Upper lobe of left lung (tissue), 6 donors: ENCODE results near the gene DLG2. TPM values are rescaled to one million over a fixed set of nuclear protein-coding genes. Genes with fewer than 3 reads are reported as not detected.

Experiments
- ATAC-seq, 2 donors: fragments of 200-7000 bp; cut with Tn5 transposase; one replicate each; pipeline ENCODE4 v1.9.1; 2022; ENCODE audit warnings: mild to moderate bottlenecking in 2 of 2, moderate library complexity in 2 of 2; ENCODE audit not compliant: low FRiP score in 2 of 2
- DNase-seq, 2 donors: peaks; one replicate each; pipeline ENCODE4 v3.0.0-alpha.2; 2019 to 2020
- H3K27ac ChIP-seq, 4 donors: fragments of 200-600 bp; sonication (generic); one replicate each; pipeline ENCODE4 v1.5.1; 2016 to 2019
- H3K27me3 ChIP-seq, 4 donors: fragments of 200-600 bp; sonication (generic); one replicate each; pipeline ENCODE4 v1.5.1; 2017 to 2019
- H3K36me3 ChIP-seq, 4 donors: fragments of 200-600 bp; sonication (generic); one replicate each; pipeline ENCODE4 v1.5.1; 2016 to 2019
- H3K4me1 ChIP-seq, 4 donors: fragments of 200-600 bp; sonication (generic); one replicate each; pipeline ENCODE4 v1.5.1; 2018 to 2019
- H3K4me3 ChIP-seq, 4 donors: fragments of 200-600 bp; sonication (generic); one replicate each; pipeline ENCODE4 v1.5.1; 2017 to 2019; ENCODE audit warnings: mild to moderate bottlenecking in 2 of 4, moderate library complexity in 1 of 4
- H3K9me3 ChIP-seq, 4 donors: fragments of 200-600 bp; sonication (generic); one replicate each; pipeline ENCODE4 v1.5.1; 2018 to 2019
- CTCF ChIP-seq, 6 experiments: fragments of 450-650 bp in 4 of 6; fragments of 200-600 bp in 2 of 6; sonication (generic) in 2 of 6; IDR thresholded peaks; one replicate each; pipeline ENCODE4 v1.5.1; 2016 to 2019; ENCODE audit warnings: antibody characterized with exemption in 6 of 6
- EP300 ChIP-seq, 4 donors: sonication (generic); formaldehyde crosslinking; IDR thresholded peaks; one replicate each; pipeline ENCODE4 v1.5.1; 2017; ENCODE audit warnings: antibody characterized with exemption in 4 of 4, control low read depth in 2 of 4
- POLR2A ChIP-seq, 4 donors: fragments of 450-650 bp; IDR thresholded peaks; one replicate each; pipeline ENCODE4 v1.5.1; 2016 to 2017; ENCODE audit warnings: antibody characterized with exemption in 4 of 4, mild to moderate bottlenecking in 2 of 4
- POLR2AphosphoS5 ChIP-seq, 2 donors: sonication (generic); formaldehyde crosslinking; IDR thresholded peaks; one replicate each; pipeline ENCODE4 v1.5.1; 2017; ENCODE audit warnings: antibody characterized with exemption in 2 of 2
- WGBS, 2 donors: methylation state at CpG; one replicate each; pipeline ENCODE4 v1.1.5; 2017 to 2018; 5-methylcytosine and 5-hydroxymethylcytosine counted together
- total RNA-seq, 6 donors: library from RNA; depleted of rRNA in 4 of 6; stranded (reverse); fragments of >200 nt in 4 of 6; gene quantifications; one replicate each; pipeline versions ENCODE4 v1.1.0 to v1.2.1, GENCODE V29; 2016 to 2021
- donor health status: DM: no; HTN: no; CAD: no; lungs with moderate emphysema.
- donor health status: DM: no; HTN: yes; CAD: no; lungs with severe emphysema.

Gene DLG2
- total RNA-seq, 6 donors from 2014 or later = 3.4 to 37.7 (median 9.1) TPM

GRCh38 chr11:84130646-84131427 lies 1496.3 kb downstream of the DLG2 start:
- Histone ChIP-seq H3K9me3 (no peaks in the 10 kb centered on the region), H3K4me1 (no peaks in the 10 kb centered on the region), H3K36me3 (no peaks in the 10 kb centered on the region), H3K27me3 (no peaks in the 10 kb centered on the region), H3K27ac (no peak overlapping the region), H3K4me3 (no peak overlapping the region)
- ATAC-seq (no peak), DNase-seq (no peak)
- WGBS, 2 donors = 78 to 80% methylated on average over 3 of the region's 3 CpGs
- TF ChIP-seq EP300 (IDR thresholded peaks at IDR 0.05) (no peak), POLR2AphosphoS5 (IDR thresholded peaks at IDR 0.05) (no peak), POLR2A (IDR thresholded peaks at IDR 0.05) (no peak), CTCF (IDR thresholded peaks at IDR 0.05) (no peak)

- H3K36me3 ChIP-seq = no peaks in the 10 kb centered on the region
- 69 to 79% methylated on average over 2 of the region's 2 CpGs for WGBS, 2 donors
- no peak overlapping the region for H3K4me3 ChIP-seq
- H3K27me3 ChIP-seq = no peaks in the 10 kb centered on the region
- H3K9me3 ChIP-seq = no peaks in the 10 kb centered on the region
- H3K4me1 ChIP-seq = no peaks in the 10 kb centered on the region
- ATAC-seq = no peak
- H3K27ac ChIP-seq = no peak overlapping the region
- no peak for TF ChIP-seq POLR2AphosphoS5 (IDR thresholded peaks at IDR 0.05)
- TF ChIP-seq EP300 (IDR thresholded peaks at IDR 0.05) = no peak
- no peak for TF ChIP-seq POLR2A (IDR thresholded peaks at IDR 0.05)
- no peak for TF ChIP-seq CTCF (IDR thresholded peaks at IDR 0.05)
- no peak for DNase-seq
Observed at GRCh38 chr11:84129961-84130576, 1497.1 kb downstream of the DLG2 start.

GRCh38 chr11:84128840-84129239 lies 1498.3 kb downstream of the DLG2 start:
- no peak overlapping the region for H3K4me3 ChIP-seq
- H3K9me3 ChIP-seq = no peaks in the 10 kb centered on the region
- no peaks in the 10 kb centered on the region for H3K27me3 ChIP-seq
- no peaks in the 10 kb centered on the region for H3K36me3 ChIP-seq
- TF ChIP-seq EP300 (IDR thresholded peaks at IDR 0.05) (no peak), POLR2A (IDR thresholded peaks at IDR 0.05) (no peak), POLR2AphosphoS5 (IDR thresholded peaks at IDR 0.05) (no peak), CTCF (IDR thresholded peaks at IDR 0.05) (no peak)
- 57 to 68% methylated on average over 2 of the region's 2 CpGs for WGBS, 2 donors
- no peak for ATAC-seq
- DNase-seq = no peak
- H3K4me1 ChIP-seq = no peaks in the 10 kb centered on the region
- no peak overlapping the region for H3K27ac ChIP-seq

GRCh38 chr11:84117394-84117793 lies 1509.8 kb downstream of the DLG2 start:
- no peak for DNase-seq
- Histone ChIP-seq H3K27ac (no peak overlapping the region), H3K9me3 (no peaks in the 10 kb centered on the region), H3K36me3 (no peaks in the 10 kb centered on the region), H3K4me1 (no peaks in the 10 kb centered on the region), H3K27me3 (no peaks in the 10 kb centered on the region), H3K4me3 (no peak overlapping the region)
- no peak for ATAC-seq
- no peak for TF ChIP-seq POLR2A (IDR thresholded peaks at IDR 0.05)
- TF ChIP-seq EP300 (IDR thresholded peaks at IDR 0.05) = no peak
- no peak for TF ChIP-seq CTCF (IDR thresholded peaks at IDR 0.05)
- WGBS, 2 donors = 39 to 44% methylated on average over 1 of the region's 1 CpG

GRCh38 chr11:84106541-84106940 lies 1520.6 kb downstream of the DLG2 start:
- no peaks in the 10 kb centered on the region for H3K9me3 ChIP-seq
- no peak overlapping the region for H3K4me3 ChIP-seq
- H3K27ac ChIP-seq = no peak overlapping the region
- no peaks in the 10 kb centered on the region for H3K36me3 ChIP-seq
- DNase-seq (no peak), ATAC-seq (no peak)
- H3K4me1 ChIP-seq = no peaks in the 10 kb centered on the region
- TF ChIP-seq POLR2A (IDR thresholded peaks at IDR 0.05) (no peak), CTCF (IDR thresholded peaks at IDR 0.05) (no peak), EP300 (IDR thresholded peaks at IDR 0.05) (no peak), POLR2AphosphoS5 (IDR thresholded peaks at IDR 0.05) (no peak)
- H3K27me3 ChIP-seq = no peaks in the 10 kb centered on the region
